Measurements from ENCODE around the gene TPK1.
"Not testable (repeated sequence)": the region's sequence is repeated elsewhere in the genome, so short reads cannot be mapped to it uniquely, and the experiment has no call there.

The TPK1 gene

GRCh38 chr7:144606261-144606660, 229.6 kb downstream of the TPK1 start:
- no peak for DNase-seq

- no peak for DNase-seq
These were observed 238.9 kb downstream of the TPK1 start for GRCh38 chr7:144596953-144597352.

- no peak for DNase-seq
These were observed 241.3 kb downstream of the TPK1 start for GRCh38 chr7:144594580-144594979.

GRCh38 chr7:144588559-144589051, 247.2 kb downstream of the TPK1 start:
- no peak for DNase-seq

- DNase-seq, result no peak
These were observed 248.2 kb downstream of the TPK1 start for GRCh38 chr7:144587701-144588100.

GRCh38 chr7:144584726-144585125, 251.1 kb downstream of the TPK1 start:
- DNase-seq, result no peak

- no peak for DNase-seq
These were observed 256.2 kb downstream of the TPK1 start for GRCh38 chr7:144579687-144580086.

GRCh38 chr7:144575456-144575855, 260.4 kb downstream of the TPK1 start:
- no peak for DNase-seq

GRCh38 chr7:144574753-144575152, 261.1 kb downstream of the TPK1 start:
- DNase-seq, result not testable (repeated sequence)

- DNase-seq, result no peak
These were observed 267.6 kb downstream of the TPK1 start for GRCh38 chr7:144568233-144568632.

GRCh38 chr7:144565586-144565985, 270.3 kb downstream of the TPK1 start:
- no peak for DNase-seq

- DNase-seq, result no peak
These were observed 286.0 kb downstream of the TPK1 start for GRCh38 chr7:144549861-144550260.

GRCh38 chr7:144548556-144548955, 287.3 kb downstream of the TPK1 start:
- no peak for DNase-seq

GRCh38 chr7:144547888-144548287, 288.0 kb downstream of the TPK1 start:
- DNase-seq, result no peak

- no peak for DNase-seq
These were observed 289.1 kb downstream of the TPK1 start for GRCh38 chr7:144546782-144547181.

GRCh38 chr7:144545330-144545729, 290.5 kb downstream of the TPK1 start:
- no peak for DNase-seq

GRCh38 chr7:144534655-144535395, 301.0 kb downstream of the TPK1 start:
- DNase-seq, result no peak

GRCh38 chr7:144534196-144534595, 301.7 kb downstream of the TPK1 start:
- no peak for DNase-seq

- DNase-seq, result no peak
These were observed 304.7 kb downstream of the TPK1 start for GRCh38 chr7:144531181-144531580.

GRCh38 chr7:144529269-144529926, 306.5 kb downstream of the TPK1 start:
- DNase-seq, result no peak

GRCh38 chr7:144528536-144529045, 307.3 kb downstream of the TPK1 start:
- no peak for DNase-seq

GRCh38 chr7:144527051-144527471, 308.8 kb downstream of the TPK1 start:
- no peak for DNase-seq

GRCh38 chr7:144525956-144526355, 309.9 kb downstream of the TPK1 start:
- no peak for DNase-seq

- DNase-seq, result no peak
These were observed 311.6 kb downstream of the TPK1 start for GRCh38 chr7:144524271-144524670.

Measured in activated gamma-delta T cell treated with Interleukin-2 at 50 U/mL for 16 hours (primary cell).